Ishikawa (cell line): Measurements from ENCODE around the gene SYNE1.

Experiments
- CEBPB ChIP-seq: IDR thresholded peaks from 2 replicates; pipeline ENCODE4 v1.6.1; 2012
- CREB1 ChIP-seq: IDR thresholded peaks from 2 replicates; pipeline ENCODE4 v1.6.1; 2012; ENCODE audit warnings: low read depth
- EGR1 ChIP-seq: IDR thresholded peaks from 2 replicates; pipeline ENCODE4 v1.6.1; 2012
- EP300 ChIP-seq: IDR thresholded peaks from 2 replicates; pipeline ENCODE4 v1.6.1; 2012; ENCODE audit warnings: borderline replicate concordance
- FOXM1 ChIP-seq: IDR thresholded peaks from 2 replicates; pipeline ENCODE4 v1.6.1; 2012; ENCODE audit warnings: low read depth, borderline replicate concordance
- MAX ChIP-seq: IDR thresholded peaks from 2 replicates; pipeline ENCODE4 v1.6.1; 2012
- NFIC ChIP-seq: IDR thresholded peaks from 2 replicates; pipeline ENCODE4 v1.6.1; 2012
- RAD21 ChIP-seq: IDR thresholded peaks from 2 replicates; pipeline ENCODE4 v1.6.1; 2012; ENCODE audit warnings: low read depth
- REST ChIP-seq: IDR thresholded peaks from 2 replicates; pipeline ENCODE4 v1.6.1; 2012; ENCODE audit warnings: low read depth, mild to moderate bottlenecking
- TAF1 ChIP-seq: IDR thresholded peaks from 2 replicates; pipeline ENCODE4 v1.6.1; 2012; ENCODE audit warnings: low read depth, mild to moderate bottlenecking
- TCF12 ChIP-seq: IDR thresholded peaks from 2 replicates; pipeline ENCODE4 v1.6.1; 2012; ENCODE audit warnings: low read depth
- TEAD4 ChIP-seq: IDR thresholded peaks from 2 replicates; pipeline ENCODE4 v1.6.1; 2012
- USF1 ChIP-seq: IDR thresholded peaks from 2 replicates; pipeline ENCODE4 v1.6.1; 2012
- YY1 ChIP-seq: IDR thresholded peaks from 2 replicates; pipeline ENCODE4 v1.6.1; 2012; ENCODE audit warnings: low read depth
- ZBTB7A ChIP-seq: IDR thresholded peaks from 2 replicates; pipeline ENCODE4 v1.6.1; 2012; ENCODE audit warnings: low read depth

Gene SYNE1

GRCh38 chr6:152472325-152472724, 164.8 kb downstream of the SYNE1 start:
- TF ChIP-seq EGR1, result no peak
- no peak for TF ChIP-seq YY1
- no peak for TF ChIP-seq TCF12
- TF ChIP-seq TEAD4, result no peak
- TF ChIP-seq RAD21, result no peak

GRCh38 chr6:152471456-152472265, 165.5 kb downstream of the SYNE1 start:
- TF ChIP-seq TEAD4, result no peak
- no peak for TF ChIP-seq MAX
- no peak for TF ChIP-seq EGR1
- no peak for TF ChIP-seq RAD21
- TF ChIP-seq YY1, result no peak
- no peak for TF ChIP-seq TAF1
- no peak for TF ChIP-seq TCF12

GRCh38 chr6:152463164-152463563, 174.0 kb downstream of the SYNE1 start:
- TF ChIP-seq ZBTB7A (no peak), YY1 (no peak), USF1 (no peak), FOXM1 (no peak), CEBPB (no peak), CREB1 (no peak), RAD21 (no peak), REST (no peak), TCF12 (no peak), MAX (no peak), TEAD4 (no peak)

GRCh38 chr6:152462716-152463115, 174.4 kb downstream of the SYNE1 start:
- TF ChIP-seq FOXM1 (no peak), TEAD4 (no peak), MAX (no peak), RAD21 (no peak), EGR1 (no peak), CREB1 (no peak), CEBPB (no peak), YY1 (no peak), TAF1 (no peak), EP300 (no peak), NFIC (no peak), TCF12 (no peak), ZBTB7A (no peak)

- no peak for TF ChIP-seq ZBTB7A
- TF ChIP-seq FOXM1, result no peak
- TF ChIP-seq EP300, result no peak
- TF ChIP-seq CREB1, result no peak
- no peak for TF ChIP-seq EGR1
- TF ChIP-seq TEAD4, result no peak
- TF ChIP-seq CEBPB, result no peak
- no peak for TF ChIP-seq RAD21
These were observed 175.6 kb downstream of the SYNE1 start for GRCh38 chr6:152461556-152461955.

GRCh38 chr6:152458648-152459644, 178.2 kb downstream of the SYNE1 start:
- TF ChIP-seq USF1 (no peak), CEBPB (no peak), CREB1 (no peak), TEAD4 (no peak), MAX (no peak), FOXM1 (no peak), EGR1 (no peak), ZBTB7A (no peak)
